HG03354 (cell line): ENCODE data around the gene AHNAK2.
"Not testable (repeated sequence)": the region's sequence is repeated elsewhere in the genome, so short reads cannot be mapped to it uniquely, and the experiment has no call there.

Experiments
- ATAC-seq: cut with Tn5 transposase; IDR thresholded peaks from one replicate; pipeline ENCODE4 v1.9.1; 2021; ENCODE audit warnings: mild to moderate bottlenecking; ENCODE audit not compliant: unreplicated experiment, poor library complexity, severe bottlenecking

AHNAK2 gene

GRCh38 chr14:104892531-104893434 lies 85.4 kb downstream of the AHNAK2 start:
- ATAC-seq, result no peak

GRCh38 chr14:104891664-104892530 lies 86.3 kb downstream of the AHNAK2 start:
- no peak for ATAC-seq

GRCh38 chr14:104891121-104891551 lies 87.0 kb downstream of the AHNAK2 start:
- no peak for ATAC-seq

GRCh38 chr14:104890292-104890691 lies 87.9 kb downstream of the AHNAK2 start:
- not testable (repeated sequence) for ATAC-seq

GRCh38 chr14:104889375-104889757 lies 88.8 kb downstream of the AHNAK2 start:
- ATAC-seq, result no peak

GRCh38 chr14:104888489-104889374 lies 89.4 kb downstream of the AHNAK2 start:
- ATAC-seq, result no peak

- ATAC-seq, result no peak
Observed at GRCh38 chr14:104887623-104888488, 90.3 kb downstream of the AHNAK2 start.
